ENCODE data around the gene KCNC3. TPM values are rescaled to one million over a fixed set of nuclear protein-coding genes. Genes with fewer than 3 reads are reported as not detected.

Gene KCNC3
- total and polyA plus RNA-seq, 4 donors = 0.56 to 1.6 (median 1.1) TPM

- peaks cover 13 to 54% (median 21%) of the 10 kb centered on the region in 4 donors for H3K36me3 ChIP-seq (ENCODE audit: control insufficient read depth in 4 of 4, insufficient read depth in 3 of 4, low read depth in 1 of 4, low read length in 3 of 4)
- TF ChIP-seq FOXA1 (IDR thresholded peaks at IDR 0.05) (no peak), SP1 (IDR thresholded peaks at IDR 0.05) (no peak), CTCF (IDR thresholded peaks at IDR 0.05; ENCODE audit: low read depth, low read length, missing input control) (no peak), HNF4G (IDR thresholded peaks at IDR 0.05) (no peak), MAX (IDR thresholded peaks at IDR 0.05) (no peak), RXRA (IDR thresholded peaks at IDR 0.05) (no peak), JUND (IDR thresholded peaks at IDR 0.05) (no peak), GABPA (IDR thresholded peaks at IDR 0.05 in 1 of 2, conservative IDR thresholded peaks at IDR 0.05 in 1 of 2) (no peak), ATF3 (IDR thresholded peaks at IDR 0.05) (no peak), NR2F2 (IDR thresholded peaks at IDR 0.05) (no peak), TAF1 (conservative IDR thresholded peaks at IDR 0.05) (no peak)
- no peak overlapping the region for H3K27ac ChIP-seq (ENCODE audit: low read depth in 1 of 2, low read length in 2 of 2)
- DNase-seq (ENCODE audit: low spot score) = no peak
- 94% methylated on average over 14 of the region's 14 CpGs for WGBS
- H3K4me3 ChIP-seq (ENCODE audit: low read depth in 1 of 3, low read length in 3 of 3) = no peak overlapping the region
- H3K27me3 ChIP-seq (ENCODE audit: control insufficient read depth in 4 of 4, insufficient read depth in 4 of 4, low read length in 3 of 4) = no peaks in the 10 kb centered on the region
- no peak overlapping the region for H3K9ac ChIP-seq (ENCODE audit: low read depth in 1 of 2, low read length in 2 of 2)
- no peaks in the 10 kb centered on the region for H3K4me1 ChIP-seq (ENCODE audit: control insufficient read depth in 4 of 4, insufficient read depth in 4 of 4, low read length in 3 of 4)
- no peaks in the 10 kb centered on the region for H3K9me3 ChIP-seq (ENCODE audit: control insufficient read depth in 4 of 4, low read length in 3 of 4)
Observed at GRCh38 chr19:50280074-50280473, 49.1 kb downstream of the KCNC3 start.

- H3K36me3 ChIP-seq (ENCODE audit: control insufficient read depth in 4 of 4, insufficient read depth in 3 of 4, low read depth in 1 of 4, low read length in 3 of 4) = peaks cover 15 to 58% (median 24%) of the 10 kb centered on the region in 4 donors
- DNase-seq (ENCODE audit: low spot score) = no peak
- no peaks in the 10 kb centered on the region for H3K27me3 ChIP-seq (ENCODE audit: control insufficient read depth in 4 of 4, insufficient read depth in 4 of 4, low read length in 3 of 4)
- H3K4me1 ChIP-seq (ENCODE audit: control insufficient read depth in 4 of 4, insufficient read depth in 4 of 4, low read length in 3 of 4) = no peaks in the 10 kb centered on the region
- 93% methylated on average over 14 of the region's 14 CpGs for WGBS
- H3K27ac ChIP-seq (ENCODE audit: low read depth in 1 of 2, low read length in 2 of 2) = no peak overlapping the region
- TF ChIP-seq YY1 (IDR thresholded peaks at IDR 0.05) = no peak
- TF ChIP-seq EGR1 (IDR thresholded peaks at IDR 0.05; ENCODE audit: low read depth in 2 of 2) = no peak
- no peak for TF ChIP-seq MAX (IDR thresholded peaks at IDR 0.05)
- no peak overlapping the region for H3K4me3 ChIP-seq (ENCODE audit: low read depth in 1 of 3, low read length in 3 of 3)
- no peak overlapping the region for H3K9ac ChIP-seq (ENCODE audit: low read depth in 1 of 2, low read length in 2 of 2)
- no peaks in the 10 kb centered on the region for H3K9me3 ChIP-seq (ENCODE audit: control insufficient read depth in 4 of 4, low read length in 3 of 4)
Observed at GRCh38 chr19:50277966-50278580, 51.1 kb downstream of the KCNC3 start.

- Histone ChIP-seq H3K9me3 (ENCODE audit: control insufficient read depth in 4 of 4, low read length in 3 of 4) (no peaks in the 10 kb centered on the region), H3K4me3 (ENCODE audit: low read depth in 1 of 3, low read length in 3 of 3) (no peak overlapping the region), H3K4me1 (ENCODE audit: control insufficient read depth in 4 of 4, insufficient read depth in 4 of 4, low read length in 3 of 4) (no peaks in the 10 kb centered on the region), H3K27ac (ENCODE audit: low read depth in 1 of 2, low read length in 2 of 2) (no peak overlapping the region), H3K36me3 (ENCODE audit: control insufficient read depth in 4 of 4, insufficient read depth in 3 of 4, low read depth in 1 of 4, low read length in 3 of 4) (peaks cover 14 to 63% (median 24%) of the 10 kb centered on the region in 4 donors), H3K27me3 (ENCODE audit: control insufficient read depth in 4 of 4, insufficient read depth in 4 of 4, low read length in 3 of 4) (no peaks in the 10 kb centered on the region), H3K9ac (ENCODE audit: low read depth in 1 of 2, low read length in 2 of 2) (no peak overlapping the region)
- WGBS = 95% methylated on average over 15 of the region's 15 CpGs
- DNase-seq (ENCODE audit: low spot score) = no peak
- TF ChIP-seq JUND (IDR thresholded peaks at IDR 0.05) = no peak
- TF ChIP-seq CTCF (IDR thresholded peaks at IDR 0.05; ENCODE audit: low read depth, low read length, missing input control) = no peak
- no peak for TF ChIP-seq EGR1 (IDR thresholded peaks at IDR 0.05; ENCODE audit: low read depth in 2 of 2)
- no peak for TF ChIP-seq FOXA2 (IDR thresholded peaks at IDR 0.05)
- no peak for TF ChIP-seq REST (IDR thresholded peaks at IDR 0.05)
- TF ChIP-seq HNF4A (conservative IDR thresholded peaks at IDR 0.05) = no peak
- TF ChIP-seq GABPA (IDR thresholded peaks at IDR 0.05 in 1 of 2, conservative IDR thresholded peaks at IDR 0.05 in 1 of 2) = no peak
- TF ChIP-seq MAX (IDR thresholded peaks at IDR 0.05) = no peak
- TF ChIP-seq NR2F2 (IDR thresholded peaks at IDR 0.05) = no peak
- TF ChIP-seq SP1 (IDR thresholded peaks at IDR 0.05) = no peak
- no peak for TF ChIP-seq TAF1 (conservative IDR thresholded peaks at IDR 0.05)
- no peak for TF ChIP-seq HNF4G (IDR thresholded peaks at IDR 0.05)
- TF ChIP-seq RAD21 (IDR thresholded peaks at IDR 0.05) = no peak
- no peak for TF ChIP-seq FOXA1 (IDR thresholded peaks at IDR 0.05)
Observed at GRCh38 chr19:50276370-50277063, 52.7 kb downstream of the KCNC3 start.
